Right ventricle myocardium inferior (tissue), 1 donor: ENCODE measurements around the gene RCAN2. TPM values are rescaled to one million over a fixed set of nuclear protein-coding genes. Genes with fewer than 3 reads are reported as not detected.

ENCODE experiments used
- ATAC-seq: fragments of 200-7000 bp; cut with Tn5 transposase; one replicate; pipeline ENCODE4 v1.9.1; 2020; ENCODE audit warnings: mild to moderate bottlenecking, moderate library complexity
- DNase-seq: peaks from one replicate; pipeline ENCODE4 v3.0.0; 2021; ENCODE audit errors: missing footprints
- intact Hi-C: fragments of 100-400 bp; cut with DNase I; formaldehyde crosslinking; loops from one replicate; pipeline ENCODE4 v1.11.0; 2022
- total RNA-seq: library from RNA; stranded (reverse); fragmentation: NEBNext Ultra II Directional; extraction: Animal tissue kit (Norgen Biotek cat#: 25700); gene quantifications from one replicate; pipeline ENCODE4 v1.2.1, GENCODE V29; 2021
- donor health status: DM: no; HTN: yes; CAD: no; lungs with severe emphysema.

RCAN2 gene
- total RNA-seq, 1 donor from 2014 or later: 273 TPM

DNA sequence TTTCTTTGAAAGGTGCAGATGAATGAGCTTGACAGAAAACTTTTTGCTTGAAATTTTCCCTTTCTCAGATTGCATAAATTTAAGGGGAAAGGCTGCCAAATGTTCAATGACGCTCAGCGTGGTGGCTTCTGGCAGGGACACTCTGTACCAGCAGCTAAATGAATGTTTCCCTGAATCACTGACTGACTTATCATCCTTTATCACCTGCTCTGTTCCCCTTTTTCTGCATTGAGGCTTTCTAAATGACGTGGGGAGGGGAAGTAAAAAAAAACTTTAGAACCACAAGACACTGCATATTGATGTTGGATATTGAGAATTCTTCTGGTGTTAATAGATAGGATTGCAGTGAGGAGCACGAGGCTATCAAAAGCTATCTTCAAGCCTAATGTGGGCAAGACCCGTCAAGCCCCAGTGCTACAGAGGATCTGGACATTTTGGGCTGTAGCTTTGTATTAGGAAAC is 273.5 kb downstream of the RCAN2 start:
- ATAC-seq (peak; percentile 85), DNase-seq (no peak)
- intact Hi-C loops: loop anchor here (5.0 kb wide), 1 partner anchor 125 kb away; no protein-coding TSS in a partner anchor

DNA sequence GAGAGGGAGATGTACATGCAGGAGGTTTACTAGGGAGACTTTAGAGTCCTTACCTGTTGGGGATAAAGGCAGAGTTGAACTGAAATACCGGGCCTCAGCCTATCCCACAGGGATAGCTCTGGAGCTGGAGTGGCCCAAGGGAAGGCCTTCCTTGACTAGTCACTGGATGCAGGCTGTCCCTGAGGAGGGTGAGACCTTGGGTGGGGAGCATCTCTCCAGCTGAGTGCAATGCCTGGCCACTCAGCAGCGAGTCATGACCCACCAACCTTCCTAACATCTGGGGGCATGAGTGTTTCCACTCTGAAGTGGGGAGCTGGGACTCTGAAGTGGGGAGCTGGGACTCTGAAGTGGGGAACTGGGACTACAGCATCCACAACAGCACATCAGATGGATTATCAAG is 274.4 kb downstream of the RCAN2 start:
- ATAC-seq (peak; percentile 9), DNase-seq (no peak)
- intact Hi-C loops: loop anchor here (5.0 kb wide), 1 partner anchor 125 kb away; no protein-coding TSS in a partner anchor

DNA sequence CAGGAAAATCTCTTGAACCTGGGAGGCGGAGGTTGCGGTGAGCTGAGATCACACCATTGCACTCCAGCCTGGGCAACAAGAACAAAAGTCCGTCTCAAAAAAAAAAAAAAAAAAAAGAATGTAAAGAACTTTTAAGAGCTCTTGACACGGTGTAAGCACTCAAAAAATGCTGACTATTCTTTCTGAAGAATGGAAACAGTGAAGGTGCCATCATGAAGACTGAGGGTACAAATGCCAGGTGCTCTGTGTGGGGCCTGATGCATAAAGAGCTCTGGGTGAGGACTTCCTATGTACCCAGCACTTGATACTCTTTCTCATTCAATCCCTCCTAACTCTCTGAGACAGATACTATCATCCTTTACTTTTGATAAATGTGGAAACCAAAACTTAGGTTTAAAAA is 275.5 kb downstream of the RCAN2 start:
- intact Hi-C loops: loop anchor here (5.0 kb wide), 1 partner anchor 123 kb away; no protein-coding TSS in a partner anchor
- DNase-seq (no peak), ATAC-seq (no peak)

DNA sequence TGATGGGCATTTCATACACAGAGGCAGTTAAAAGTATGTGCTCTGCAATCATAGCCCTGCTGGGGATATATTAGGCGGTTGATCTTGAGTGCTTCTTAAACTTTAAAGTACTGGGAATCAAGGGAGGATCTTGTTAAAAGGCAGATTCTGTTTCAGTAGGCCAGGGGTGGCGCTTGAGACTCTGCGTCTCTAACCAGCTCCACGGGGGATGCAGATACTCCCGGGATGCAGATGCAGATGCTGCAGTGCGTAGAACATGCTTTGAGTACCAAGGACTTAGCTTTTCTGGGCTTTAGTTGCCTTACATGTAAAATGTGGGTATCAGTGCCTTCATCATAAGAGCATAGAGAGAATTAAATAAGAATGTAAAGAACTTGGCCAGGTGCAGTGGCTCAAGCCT is 276.0 kb downstream of the RCAN2 start:
- intact Hi-C loops: loop anchor here (5.0 kb wide), 1 partner anchor 123 kb away; no protein-coding TSS in a partner anchor
- ATAC-seq (no peak), DNase-seq (no peak)

DNA sequence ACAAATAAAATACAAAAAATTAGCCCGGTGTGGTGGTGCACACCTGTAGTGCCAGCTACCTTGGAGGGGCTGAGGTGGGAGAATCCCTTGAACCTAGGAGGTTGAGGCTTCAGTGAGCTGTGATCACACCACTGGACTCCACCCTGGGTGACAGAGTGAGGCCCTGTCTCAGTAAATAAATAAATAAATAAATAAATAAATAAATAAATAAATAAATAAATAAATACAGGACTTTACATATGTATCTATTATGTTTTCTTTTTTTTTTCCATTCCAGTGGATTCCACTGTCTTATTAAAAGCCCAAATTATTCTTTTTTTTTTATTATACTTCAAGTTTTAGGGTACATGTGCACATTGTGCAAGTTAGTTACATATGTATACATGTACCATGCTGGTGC is 279.3 kb downstream of the RCAN2 start:
- intact Hi-C loops: no loop called here
- ATAC-seq: no peak

DNA sequence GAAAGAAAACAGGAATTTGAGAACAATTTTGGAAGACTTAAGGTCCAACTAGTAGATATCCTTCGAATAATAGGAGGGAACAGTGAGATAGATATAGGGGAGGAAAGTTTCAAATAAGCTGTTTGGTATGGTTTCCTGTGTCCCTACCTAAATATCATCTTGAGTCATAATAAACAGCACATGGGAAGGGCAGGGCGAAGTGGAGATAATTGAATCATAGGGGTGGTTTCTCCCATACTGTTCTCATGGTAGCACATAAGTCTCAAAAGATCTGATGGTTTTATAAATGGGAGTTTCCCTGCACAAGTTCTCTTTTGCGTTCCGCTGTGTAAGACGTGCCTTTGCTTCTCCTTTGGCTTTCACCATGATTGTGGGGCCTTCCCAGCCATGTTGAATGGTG is 281.0 kb downstream of the RCAN2 start:
- DNase-seq: no peak
- intact Hi-C loops: no loop called here
- no peak for ATAC-seq

More for the DNA sequence above, 279.3 kb downstream of the RCAN2 start:
- DNase-seq: no peak

DNA sequence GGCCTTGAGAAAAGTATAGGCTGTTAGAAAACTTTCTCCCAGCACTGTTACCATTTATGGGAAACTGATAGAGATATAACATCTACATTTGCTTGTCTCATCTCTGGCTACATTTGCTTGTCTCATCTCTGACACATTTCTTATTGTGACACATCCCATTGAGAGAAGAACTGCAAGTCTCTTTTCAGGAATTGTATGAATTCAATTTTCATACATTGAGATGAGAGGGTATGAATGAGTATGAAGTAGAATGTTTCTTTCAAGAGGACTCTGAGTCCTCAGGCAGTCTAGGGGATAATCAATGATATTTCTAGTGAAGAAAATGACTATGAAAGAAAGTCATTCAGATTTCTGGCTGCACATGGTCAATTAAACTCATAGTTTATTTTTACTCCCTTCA is 282.9 kb downstream of the RCAN2 start:
- ATAC-seq: no peak
- intact Hi-C loops: loop anchor here (10.0 kb wide), 1 partner anchor 284 kb away; no protein-coding TSS in a partner anchor
- DNase-seq: no peak

DNA sequence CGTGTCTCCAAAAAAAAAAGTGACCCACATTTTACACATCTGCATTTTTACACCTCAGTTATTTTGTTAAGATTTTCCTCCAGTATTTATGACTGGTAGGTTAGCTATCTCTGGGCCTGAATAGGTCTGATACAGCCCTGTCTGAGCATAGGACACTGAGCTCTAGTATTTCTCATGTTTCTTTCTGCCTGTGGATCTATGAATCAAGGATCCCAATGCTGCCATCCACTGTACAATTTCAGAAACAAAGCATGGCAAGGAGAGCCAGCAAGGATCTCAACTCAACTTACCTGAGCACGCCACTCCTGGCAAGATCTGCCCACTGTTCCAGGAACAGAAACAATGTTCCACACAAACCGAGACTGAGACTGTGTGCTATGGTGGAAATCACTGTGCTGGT is 284.1 kb downstream of the RCAN2 start:
- intact Hi-C loops: loop anchor here (10.0 kb wide), 1 partner anchor 282 kb away; no protein-coding TSS in a partner anchor
- ATAC-seq: no peak
- DNase-seq: no peak

DNA sequence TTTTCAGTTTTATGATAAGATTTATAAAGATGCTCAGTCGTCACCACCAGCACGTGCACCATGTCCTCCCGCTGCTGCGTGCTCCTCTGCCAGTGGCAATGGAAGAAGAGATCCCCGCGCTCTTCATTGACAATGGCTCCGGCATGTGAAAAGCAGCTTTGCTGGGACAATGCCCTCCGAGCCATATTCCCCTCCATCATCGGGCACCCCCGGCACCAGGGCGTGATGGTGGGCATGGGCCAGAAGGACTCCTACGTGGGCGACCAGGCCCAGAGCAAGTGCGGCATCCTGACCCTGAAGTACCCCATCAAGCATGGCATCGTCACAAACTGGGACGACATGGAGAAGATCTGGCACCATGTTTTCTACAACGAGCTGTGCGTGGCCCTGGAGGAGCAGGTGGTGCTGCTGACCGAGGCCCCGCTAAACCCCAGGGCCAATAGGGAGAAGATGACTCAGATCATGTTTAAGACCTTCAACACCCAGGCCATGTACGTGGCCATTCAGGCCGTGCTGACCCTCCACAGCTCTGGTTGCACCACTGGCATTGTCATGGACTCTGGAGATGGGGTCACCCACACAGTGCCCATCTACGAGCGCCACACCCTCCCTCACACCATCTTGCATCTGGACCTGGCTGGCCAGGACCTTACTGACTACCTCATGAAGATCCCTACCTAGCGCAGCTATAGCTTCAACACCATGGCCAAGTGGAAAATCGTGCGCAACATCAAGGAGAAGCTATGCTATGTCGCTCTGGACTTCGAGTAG is 286.2 kb downstream of the RCAN2 start:
- ATAC-seq (no peak), DNase-seq (peak; percentile 60)
- intact Hi-C loops: loop anchor here (10.0 kb wide), 1 partner anchor 280 kb away; no protein-coding TSS in a partner anchor

DNA sequence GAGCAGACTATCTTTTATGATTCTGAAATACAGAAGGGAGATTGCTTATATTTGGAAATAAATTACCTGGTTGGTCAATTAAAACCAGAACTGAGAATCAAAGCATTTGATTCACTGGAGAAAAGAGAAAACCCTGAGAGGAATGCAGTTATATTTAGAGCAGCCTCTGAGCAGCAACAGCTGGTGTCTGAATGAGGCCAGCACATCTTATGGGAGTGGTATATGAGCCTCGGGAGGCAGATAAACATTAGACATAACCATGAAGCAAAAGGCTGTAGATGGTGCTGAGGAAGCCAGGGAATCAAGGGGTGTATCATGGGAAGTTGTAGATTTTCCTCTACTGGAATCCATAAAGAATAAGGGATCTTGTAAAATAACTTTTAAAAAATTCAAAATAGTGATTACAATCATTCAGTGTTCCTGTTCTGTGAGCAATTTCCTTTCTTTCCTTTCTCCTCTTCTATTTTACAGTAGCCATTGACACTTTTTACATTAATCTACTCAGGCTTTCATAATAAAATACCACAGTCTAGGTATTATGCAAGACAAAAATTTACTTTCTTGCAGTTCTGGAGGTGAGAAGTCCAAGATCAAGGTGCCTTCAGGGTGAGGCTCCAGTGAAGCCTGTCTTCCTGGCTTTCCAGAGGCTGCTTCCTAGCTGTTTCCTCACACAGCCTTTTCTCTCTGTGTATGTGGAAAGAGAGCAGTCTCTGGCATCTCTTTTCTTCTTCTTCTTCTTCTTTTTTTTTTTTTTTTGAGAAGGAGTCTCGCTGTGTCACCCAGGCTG is 287.7 kb downstream of the RCAN2 start:
- intact Hi-C loops: loop anchor here (10.0 kb wide), 1 partner anchor 279 kb away; no protein-coding TSS in a partner anchor
- DNase-seq: no peak
- ATAC-seq: no peak

DNA sequence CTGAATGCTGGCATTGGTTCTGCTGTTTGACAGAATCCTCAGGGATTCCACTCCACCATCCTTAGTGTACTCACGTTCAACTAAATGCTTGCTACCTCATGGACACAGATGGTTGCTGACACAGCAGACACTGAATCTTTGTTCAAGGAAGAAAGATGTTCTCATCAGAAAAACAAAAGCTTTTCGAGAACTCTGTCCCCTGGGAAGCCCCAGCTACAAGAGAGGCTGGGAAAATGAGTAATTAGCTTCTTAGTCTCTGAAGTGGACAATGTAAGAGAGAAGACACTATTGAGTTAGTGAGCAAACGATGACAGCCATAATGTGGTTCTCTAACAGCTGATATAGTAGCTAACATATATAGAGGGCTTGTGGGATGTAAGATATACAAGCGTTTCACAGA is 289.5 kb downstream of the RCAN2 start:
- ATAC-seq (no peak), DNase-seq (no peak)
- intact Hi-C loops: loop anchor here (10.0 kb wide), 1 partner anchor 277 kb away; no protein-coding TSS in a partner anchor

DNA sequence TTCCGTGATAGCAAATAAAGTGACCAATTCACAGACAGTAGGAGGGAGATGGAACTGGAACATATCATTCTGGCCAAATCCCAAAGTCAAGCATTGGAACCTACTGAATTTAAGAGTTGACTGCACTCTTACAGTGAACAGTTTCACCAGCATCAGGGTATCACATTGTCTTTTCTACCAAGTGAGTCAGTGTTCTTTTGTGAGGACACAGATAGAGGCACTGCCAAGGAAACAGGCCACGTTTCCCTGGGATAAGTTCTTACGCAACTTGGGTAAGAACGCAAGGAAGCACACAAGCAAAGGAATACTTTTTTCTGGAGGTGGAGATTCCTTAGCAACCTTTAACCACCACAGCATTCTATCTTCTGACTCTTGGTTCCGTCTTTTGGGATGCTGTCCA is 291.9 kb downstream of the RCAN2 start:
- intact Hi-C loops: no loop called here
- ATAC-seq (peak; percentile 54), DNase-seq (no peak)

DNA sequence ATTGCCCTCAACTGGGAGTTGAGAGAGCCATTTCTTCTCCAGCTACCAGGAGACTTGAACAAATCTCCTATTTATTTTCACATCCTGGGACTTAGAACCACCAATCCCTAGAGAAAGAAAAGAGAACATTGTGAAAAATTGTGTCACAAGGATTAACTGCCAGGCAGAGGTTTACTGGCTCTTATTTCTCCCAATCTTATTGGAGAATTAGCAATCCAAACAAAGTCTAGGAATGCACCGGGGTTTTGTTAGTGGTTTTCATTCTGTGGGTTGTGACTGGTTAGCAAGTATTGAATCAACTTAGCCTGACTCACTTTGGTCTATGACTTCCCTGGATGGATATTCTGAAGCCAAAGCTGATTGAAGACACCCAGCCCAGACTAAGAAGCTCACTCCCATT is 299.3 kb downstream of the RCAN2 start:
- DNase-seq (no peak), ATAC-seq (no peak)
- intact Hi-C loops: no loop called here

DNA sequence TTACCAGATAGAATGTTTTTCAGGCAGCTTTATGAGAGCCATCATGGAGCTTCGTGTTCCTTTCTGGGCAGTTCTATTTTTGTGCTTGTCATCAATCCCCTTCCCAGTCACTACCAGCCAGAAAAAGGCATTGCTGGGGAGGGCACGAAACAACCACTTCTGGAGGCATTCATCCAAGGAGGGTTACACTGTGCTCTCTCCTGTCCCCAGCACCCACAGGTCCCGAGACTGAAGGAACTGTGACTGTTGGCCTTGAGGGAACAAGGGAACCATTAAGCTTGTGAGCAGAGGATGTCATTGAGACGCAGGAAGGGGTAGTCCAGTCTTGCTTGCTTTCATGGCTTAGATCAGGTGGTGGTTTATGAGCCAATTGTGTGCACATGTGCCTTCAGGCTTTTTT is 300.4 kb downstream of the RCAN2 start:
- intact Hi-C loops: no loop called here
- ATAC-seq (peak; percentile 95), DNase-seq (no peak)

DNA sequence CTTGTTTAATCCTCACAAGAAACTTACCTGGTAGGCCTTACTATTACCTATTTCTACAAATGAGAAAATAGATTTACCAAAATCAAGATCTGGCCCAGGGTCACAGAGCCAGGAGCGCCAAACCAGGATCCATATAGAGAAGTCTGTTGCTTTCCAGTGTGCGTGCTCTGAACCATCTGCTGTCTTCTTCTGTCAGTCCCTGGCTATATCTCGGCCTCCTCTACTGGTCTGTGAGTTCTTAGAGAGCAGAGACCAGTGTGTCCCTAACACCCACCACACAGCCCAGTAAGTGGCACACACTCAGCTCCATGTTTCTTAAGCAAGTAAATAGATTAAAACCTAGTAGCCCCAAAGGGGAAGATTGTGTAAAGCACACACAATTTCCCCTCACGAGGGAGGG is 301.5 kb downstream of the RCAN2 start:
- intact Hi-C loops: no loop called here
- DNase-seq (no peak), ATAC-seq (no peak)

DNA sequence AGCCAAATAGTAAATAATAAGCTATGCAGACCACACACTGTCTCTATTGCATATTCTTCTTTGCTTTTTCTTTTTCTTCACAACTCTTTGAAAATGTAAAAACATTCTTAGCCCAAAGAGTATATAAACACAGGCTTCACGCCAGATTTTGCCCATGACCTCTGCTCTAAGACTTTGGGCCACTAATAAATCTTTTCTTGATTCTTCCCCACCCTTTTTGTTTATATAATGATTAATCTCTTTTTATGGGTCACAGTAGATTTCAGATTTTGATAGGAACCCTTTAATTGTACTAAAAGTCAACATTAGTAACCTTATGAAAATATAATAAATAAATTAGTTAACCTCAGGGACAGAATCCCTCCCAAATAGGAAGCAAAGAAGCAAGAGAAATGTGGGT is 304.7 kb downstream of the RCAN2 start:
- DNase-seq (no peak), ATAC-seq (no peak)
- intact Hi-C loops: no loop called here

DNA sequence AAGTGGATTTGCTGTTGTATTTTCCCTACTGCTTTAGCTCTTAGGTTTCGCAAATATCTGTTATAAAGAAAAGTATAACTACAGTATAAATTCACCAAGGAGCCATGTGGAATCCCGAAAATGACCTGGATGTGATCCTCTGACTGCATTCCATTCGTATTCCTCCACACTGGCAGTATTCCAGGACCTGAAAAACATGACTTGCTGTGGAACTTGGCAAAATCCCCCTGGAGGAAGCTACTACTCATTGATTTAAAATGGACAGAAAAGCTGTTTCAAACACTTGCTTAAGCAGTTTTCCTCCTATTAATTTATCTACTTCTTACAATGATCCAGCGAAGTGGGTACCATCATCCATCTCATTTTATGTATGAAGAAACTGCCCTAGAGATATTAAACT is 307.1 kb downstream of the RCAN2 start:
- DNase-seq (no peak), ATAC-seq (no peak)
- intact Hi-C loops: no loop called here

DNA sequence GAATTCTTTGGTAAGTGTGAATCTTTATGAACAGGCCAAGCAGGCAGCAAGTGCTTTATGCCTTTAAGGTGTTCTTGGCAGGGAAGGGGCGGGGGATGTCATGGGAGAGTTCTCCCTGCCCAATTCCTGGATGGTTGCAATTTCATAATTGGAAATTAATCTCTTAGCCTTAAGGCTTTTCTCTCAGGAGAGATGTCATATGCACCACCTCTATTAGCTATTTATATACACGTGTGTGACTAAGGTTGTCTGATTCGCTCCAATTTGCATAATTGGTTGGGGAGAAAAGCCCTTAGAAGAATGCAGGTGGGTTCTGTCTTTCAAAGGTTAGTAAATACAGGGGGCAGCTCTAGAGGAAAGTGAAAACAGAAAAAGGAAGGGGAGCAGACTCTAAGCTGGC is 315.3 kb downstream of the RCAN2 start:
- ATAC-seq: no peak

DNA sequence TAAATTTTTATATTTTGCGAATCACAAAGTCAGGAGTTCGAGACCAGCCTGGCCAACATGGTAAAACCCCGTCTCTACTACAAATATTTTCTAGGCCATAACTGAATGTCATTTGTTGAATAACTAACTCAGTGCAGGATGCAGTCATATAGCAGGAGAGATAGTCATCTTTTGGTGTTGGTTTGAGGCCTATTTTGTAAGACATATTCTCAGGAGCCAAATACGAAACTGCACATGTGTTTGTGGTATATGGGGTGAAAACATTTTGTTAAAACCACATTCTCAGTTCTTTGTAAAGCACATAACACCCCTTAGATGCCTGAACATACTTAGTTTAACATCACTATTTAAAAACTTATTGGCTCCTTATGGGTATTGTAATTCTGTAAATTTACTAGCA is 315.8 kb downstream of the RCAN2 start:
- DNase-seq: no peak
- intact Hi-C loops: no loop called here

More for the DNA sequence above, 315.3 kb downstream of the RCAN2 start:
- intact Hi-C loops: no loop called here
- no peak for DNase-seq

DNA sequence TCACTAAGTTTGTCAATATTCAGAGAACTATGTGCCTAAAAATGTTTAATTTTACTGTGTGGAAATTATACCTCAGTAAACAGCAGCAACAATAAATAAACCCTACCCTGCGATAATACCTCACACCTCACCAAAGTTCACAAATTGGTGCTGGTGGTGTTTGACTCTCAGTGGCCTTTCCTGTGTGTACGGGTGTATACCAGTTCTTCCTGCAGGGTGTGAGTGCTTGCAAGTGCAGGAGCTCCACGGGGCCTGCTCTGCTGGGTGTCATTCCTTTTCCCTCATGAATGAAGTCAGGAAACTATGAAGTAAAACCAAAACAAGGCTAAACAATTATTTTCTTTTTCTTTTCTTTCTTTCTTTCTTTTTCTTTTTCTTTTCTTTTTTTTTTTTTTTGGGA is 316.3 kb downstream of the RCAN2 start:
- DNase-seq (no peak), ATAC-seq (no peak)
- intact Hi-C loops: no loop called here

More for the DNA sequence above, 315.8 kb downstream of the RCAN2 start:
- ATAC-seq: no peak
